VCaP (cell line): Measurements from ENCODE around the gene ADARB2.

ENCODE experiments used
- H3K27ac ChIP-seq: fragments of 450-650 bp; 2 replicates; pipeline ENCODE4 v1.5.1; 2017
- CTCF ChIP-seq: fragments of 450-650 bp; conservative IDR thresholded peaks from 2 replicates; pipeline ENCODE4 v1.5.1; 2017; ENCODE audit warnings: mild to moderate bottlenecking, moderate library complexity

Gene ADARB2

GRCh38 chr10:1339396-1339795 lies 397.9 kb downstream of the ADARB2 start:
- no peak overlapping the region for H3K27ac ChIP-seq
- TF ChIP-seq CTCF = no peak

GRCh38 chr10:1335642-1336041 lies 401.7 kb downstream of the ADARB2 start:
- H3K27ac ChIP-seq = no peak overlapping the region
- TF ChIP-seq CTCF = no peak

- no peak overlapping the region for H3K27ac ChIP-seq
- TF ChIP-seq CTCF = no peak
Measured at GRCh38 chr10:1333981-1334380, 403.3 kb downstream of the ADARB2 start.

- TF ChIP-seq CTCF = no peak
- no peak overlapping the region for H3K27ac ChIP-seq
Measured at GRCh38 chr10:1331560-1331959, 405.8 kb downstream of the ADARB2 start.

GRCh38 chr10:1329622-1330021 lies 407.7 kb downstream of the ADARB2 start:
- TF ChIP-seq CTCF = no peak

GRCh38 chr10:1328981-1329614 lies 408.2 kb downstream of the ADARB2 start:
- TF ChIP-seq CTCF = no peak
- H3K27ac ChIP-seq = no peak overlapping the region

More at GRCh38 chr10:1329622-1330021, 407.7 kb downstream of the ADARB2 start:
- no peak overlapping the region for H3K27ac ChIP-seq

- TF ChIP-seq CTCF = no peak
- no peak overlapping the region for H3K27ac ChIP-seq
Measured at GRCh38 chr10:1328161-1328823, 409.0 kb downstream of the ADARB2 start.
